ENCODE measurements around the gene SCGB1C2. TPM values are rescaled to one million over a fixed set of nuclear protein-coding genes. Genes with fewer than 3 reads are reported as not detected.

The SCGB1C2 gene
- total RNA-seq, 1 experiment from 2014 or later: not detected

DNA sequence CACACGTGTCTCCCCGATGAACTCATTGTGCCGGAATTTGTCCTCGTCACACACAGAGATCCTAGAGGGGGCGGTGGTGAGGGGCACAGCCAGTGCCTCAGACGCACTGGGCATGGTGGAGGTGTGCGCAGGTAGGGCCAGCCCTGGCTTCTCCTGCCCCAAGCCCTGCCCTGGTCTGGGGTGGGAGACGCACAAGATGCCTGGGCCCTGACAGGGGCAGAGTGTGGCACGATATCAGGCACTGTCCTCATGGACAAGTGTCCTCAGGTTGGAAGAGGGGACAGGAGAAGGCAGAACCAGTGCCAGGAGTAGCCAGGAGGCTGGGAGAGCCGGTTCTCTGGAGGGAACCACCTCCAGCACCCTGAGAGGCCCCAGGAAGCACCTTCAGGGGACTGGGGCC, 24.1 kb downstream of the SCGB1C2 start (continued):
- TF ChIP-seq, protein P1, sequence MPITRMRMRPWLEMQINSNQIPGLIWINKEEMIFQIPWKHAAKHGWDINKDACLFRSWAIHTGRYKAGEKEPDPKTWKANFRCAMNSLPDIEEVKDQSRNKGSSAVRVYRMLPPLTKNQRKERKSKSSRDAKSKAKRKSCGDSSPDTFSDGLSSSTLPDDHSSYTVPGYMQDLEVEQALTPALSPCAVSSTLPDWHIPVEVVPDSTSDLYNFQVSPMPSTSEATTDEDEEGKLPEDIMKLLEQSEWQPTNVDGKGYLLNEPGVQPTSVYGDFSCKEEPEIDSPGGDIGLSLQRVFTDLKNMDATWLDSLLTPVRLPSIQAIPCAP (CRISPR knock-in tag; IDR thresholded peaks at IDR 0.05): no peak

DNA sequence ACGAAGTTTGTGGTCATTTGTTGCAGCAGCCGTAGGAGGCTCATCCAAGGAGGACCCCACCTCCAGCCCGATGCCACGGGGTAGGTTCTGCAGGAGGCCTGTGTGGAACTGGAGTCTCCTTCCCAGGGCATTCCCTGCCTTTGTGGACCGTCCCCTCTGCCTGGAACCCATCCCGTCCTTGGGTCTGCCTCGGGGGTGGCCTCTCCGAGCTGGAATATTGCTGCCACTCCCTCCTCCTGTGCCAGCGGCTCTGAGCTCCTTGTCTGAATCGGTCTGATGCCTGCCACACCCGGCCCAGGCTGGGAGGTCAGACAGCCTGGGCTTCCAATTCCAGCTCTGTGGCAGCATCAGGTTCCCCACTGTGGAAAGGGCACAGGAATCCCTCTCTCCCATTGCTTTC, 25.3 kb downstream of the SCGB1C2 start:
- no peak overlapping the region for H3K4me3 Mint-ChIP-seq
- no peak for ATAC-seq
- CTCF ChIA-PET: interaction anchor here (0.6 to 1.6 kb wide), 4 partner anchors 18 to 402 kb away, joined by 3 to 5 read pairs (median 3); no protein-coding TSS in a partner anchor

GRCh38 chr17:163514-164098, 26.2 kb downstream of the SCGB1C2 start:
- Mint-ChIP-seq H3K4me3 (no peak overlapping the region), H3K36me3 (no peaks in the 10 kb centered on the region), H3K4me1 (no peaks in the 10 kb centered on the region), H3K9me3 (no peaks in the 10 kb centered on the region), H3K27ac (no peak overlapping the region; the same call in 1 of the 2 replicates), H3K27me3 (ENCODE audit: low read depth) (no peaks in the 10 kb centered on the region)
- CTCF ChIA-PET: interaction anchor here (1.6 to 2.8 kb wide), 5 partner anchors 13 to 249 kb away, joined by 3 to 10 read pairs (median 9); no protein-coding TSS in a partner anchor
- DNase-seq (ENCODE audit: low spot score) (peak; percentile 53), ATAC-seq (peak; percentile 38)
- POLR2A ChIA-PET: no interaction called here
- TF ChIP-seq ZNF263 (CRISPR knock-in tag; IDR thresholded peaks at IDR 0.05; ENCODE audit: low read depth): no peak
- peak; percentile 31 for TF ChIP-seq CTCF (IDR thresholded peaks at IDR 0.05)

More for the DNA sequence above, 25.3 kb downstream of the SCGB1C2 start:
- Mint-ChIP-seq H3K27ac (no peak overlapping the region), H3K36me3 (no peaks in the 10 kb centered on the region), H3K27me3 (ENCODE audit: low read depth) (peaks cover 2% of the 10 kb centered on the region; the same call in 1 of the 2 replicates), H3K9me3 (no peaks in the 10 kb centered on the region), H3K4me1 (no peaks in the 10 kb centered on the region)
- TF ChIP-seq ERG (CRISPR knock-in tag; IDR thresholded peaks at IDR 0.05) (no peak), FOXP4 (CRISPR knock-in tag; IDR thresholded peaks at IDR 0.05) (no peak), ELF4 (CRISPR knock-in tag; IDR thresholded peaks at IDR 0.05; ENCODE audit: low read depth) (no peak), ZNF121 (CRISPR knock-in tag; IDR thresholded peaks at IDR 0.05) (no peak), JUN (CRISPR knock-in tag; IDR thresholded peaks at IDR 0.05) (no peak), STAT6 (CRISPR knock-in tag; conservative IDR thresholded peaks at IDR 0.05; ENCODE audit: low read depth) (no peak)
- TF ChIP-seq, protein P2, sequence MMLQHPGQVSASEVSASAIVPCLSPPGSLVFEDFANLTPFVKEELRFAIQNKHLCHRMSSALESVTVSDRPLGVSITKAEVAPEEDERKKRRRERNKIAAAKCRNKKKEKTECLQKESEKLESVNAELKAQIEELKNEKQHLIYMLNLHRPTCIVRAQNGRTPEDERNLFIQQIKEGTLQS (CRISPR knock-in tag; conservative IDR thresholded peaks at IDR 0.05): no peak
- POLR2A ChIA-PET: no interaction called here
- DNase-seq (ENCODE audit: low spot score): no peak

Data from WTC11 (cell line).